Gastrocnemius medialis (tissue), 4 donors: ENCODE results near the gene CIT. TPM values are rescaled to one million over a fixed set of nuclear protein-coding genes. Genes with fewer than 3 reads are reported as not detected.

Experiments
- ATAC-seq, 2 donors: fragments of 150-250 bp; one replicate each; pipeline ENCODE4 v1.9.1; 2016
- DNase-seq, 2 donors: peaks; one replicate each; pipeline ENCODE4 v3.0.0-alpha.2; 2019
- H3K27ac ChIP-seq, 4 donors: fragments of 200-600 bp; sonication (generic); 1 replicate in 1 of 4; 2 replicates in 3 of 4; pipeline ENCODE4 v1.5.1; 2016 to 2018; ENCODE audit warnings: mild to moderate bottlenecking in 2 of 4, moderate library complexity in 1 of 4
- H3K27me3 ChIP-seq, 3 donors: fragments of 200-600 bp; sonication (generic) in 2 of 3; 1 replicate in 1 of 3; 2 replicates in 2 of 3; pipeline versions ENCODE4 v1.5.1 to v1.6.0; 2016 to 2019; ENCODE audit warnings: mild to moderate bottlenecking in 1 of 3, moderate library complexity in 1 of 3
- H3K36me3 ChIP-seq, 2 donors: fragments of 200-600 bp; sonication (generic) in 1 of 2; one replicate each; pipeline ENCODE4 v1.5.1; 2017 to 2018
- H3K4me1 ChIP-seq, 2 donors: fragments of 200-600 bp; sonication (generic) in 1 of 2; one replicate each; pipeline ENCODE4 v1.5.1; 2016 to 2017; ENCODE audit warnings: mild to moderate bottlenecking in 2 of 2
- H3K4me3 ChIP-seq, 4 donors: fragments of 200-600 bp; sonication (generic) in 3 of 4; 1 replicate in 1 of 4; 2 replicates in 3 of 4; pipeline ENCODE4 v1.5.1; 2016 to 2019; ENCODE audit warnings: mild to moderate bottlenecking in 2 of 4
- H3K9me3 ChIP-seq, 3 donors: fragments of 200-600 bp; sonication (generic) in 2 of 3; 1 replicate in 1 of 3; 2 replicates in 2 of 3; pipeline ENCODE4 v1.5.1; 2016 to 2019
- POLR2A ChIP-seq, 2 donors: fragments of 450-650 bp; IDR thresholded peaks; one replicate each; pipeline ENCODE4 v1.6.1; 2017; ENCODE audit warnings: antibody characterized with exemption in 2 of 2, mild to moderate bottlenecking in 2 of 2, moderate library complexity in 2 of 2
- in situ Hi-C, 4 donors: fragments of 200-750 bp; cut with MboI; loops; one replicate each; pipeline versions ENCODE4 v1.15.0 to v1.8.0; 2017; ENCODE audit warnings: low sequenced_read_pairs in 4 of 4
- intact Hi-C: fragments of 100-400 bp; cut with DNase I; formaldehyde crosslinking; loops from one replicate; pipeline ENCODE4 v1.15.1; 2023; ENCODE audit warnings: low total_unique reads
- total RNA-seq, 4 donors: library from RNA; depleted of rRNA; stranded (reverse); fragments of >200 nt; gene quantifications; one replicate each; pipeline versions ENCODE4 v1.1.0 to v1.2.3, GENCODE V29; 2016
- TF ChIP-seq, protein P1 (sequence below), 5 experiments: fragments of 450-650 bp in 3 of 5; fragments of 200-600 bp in 2 of 5; sonication (generic) in 2 of 5; IDR thresholded peaks in 4 of 5; conservative IDR thresholded peaks in 1 of 5; 1 replicate in 4 of 5; 2 replicates in 1 of 5; pipeline ENCODE4 v1.5.1; 2016 to 2019; ENCODE audit warnings: antibody characterized with exemption in 5 of 5, mild to moderate bottlenecking in 3 of 5, moderate library complexity in 3 of 5

CIT gene
- total RNA-seq, 4 donors from 2014 or later = 0.05 to 4.0 (median 1.5) TPM

DNA sequence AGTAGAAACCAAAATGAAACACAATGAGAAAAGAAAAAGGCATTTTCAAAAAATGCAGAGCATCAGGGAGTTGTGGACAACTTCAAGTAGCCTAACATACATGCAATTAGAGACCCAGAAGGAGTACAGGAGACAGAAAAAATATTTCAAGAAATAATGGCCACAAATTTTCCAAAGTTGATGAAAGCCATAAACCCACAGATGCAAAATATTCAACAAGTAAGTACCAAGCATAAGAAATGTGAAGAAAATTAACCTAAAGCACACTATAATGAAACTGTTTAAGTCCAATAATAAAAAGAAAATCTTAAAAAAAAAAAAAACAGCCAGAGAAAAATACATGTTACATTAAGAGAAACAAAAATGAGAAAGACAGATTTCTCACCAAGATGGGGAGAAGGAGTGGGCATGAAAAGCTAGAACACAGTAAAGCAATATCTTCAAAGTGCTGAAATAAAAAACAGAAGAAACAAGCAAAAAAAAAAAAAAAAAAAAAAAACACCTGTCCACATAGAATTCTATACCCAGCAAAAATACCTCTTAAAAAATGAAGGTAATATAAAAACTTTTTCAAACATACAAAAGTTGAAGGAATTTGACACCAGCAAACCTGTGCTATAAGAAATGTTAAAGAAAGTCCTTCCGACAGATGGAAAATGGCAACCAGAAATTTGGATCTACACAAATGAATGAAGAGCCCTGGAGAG lies 132.1 kb downstream of the CIT start:
- Histone ChIP-seq H3K36me3 (no peaks in the 10 kb centered on the region), H3K4me1 (no peaks in the 10 kb centered on the region), H3K27ac (no peak overlapping the region), H3K27me3 (no peaks in the 10 kb centered on the region), H3K4me3 (no peak overlapping the region), H3K9me3 (no peaks in the 10 kb centered on the region)
- intact Hi-C loops = no loop called here
- in situ Hi-C loops = no loop called here
- TF ChIP-seq, protein P1, sequence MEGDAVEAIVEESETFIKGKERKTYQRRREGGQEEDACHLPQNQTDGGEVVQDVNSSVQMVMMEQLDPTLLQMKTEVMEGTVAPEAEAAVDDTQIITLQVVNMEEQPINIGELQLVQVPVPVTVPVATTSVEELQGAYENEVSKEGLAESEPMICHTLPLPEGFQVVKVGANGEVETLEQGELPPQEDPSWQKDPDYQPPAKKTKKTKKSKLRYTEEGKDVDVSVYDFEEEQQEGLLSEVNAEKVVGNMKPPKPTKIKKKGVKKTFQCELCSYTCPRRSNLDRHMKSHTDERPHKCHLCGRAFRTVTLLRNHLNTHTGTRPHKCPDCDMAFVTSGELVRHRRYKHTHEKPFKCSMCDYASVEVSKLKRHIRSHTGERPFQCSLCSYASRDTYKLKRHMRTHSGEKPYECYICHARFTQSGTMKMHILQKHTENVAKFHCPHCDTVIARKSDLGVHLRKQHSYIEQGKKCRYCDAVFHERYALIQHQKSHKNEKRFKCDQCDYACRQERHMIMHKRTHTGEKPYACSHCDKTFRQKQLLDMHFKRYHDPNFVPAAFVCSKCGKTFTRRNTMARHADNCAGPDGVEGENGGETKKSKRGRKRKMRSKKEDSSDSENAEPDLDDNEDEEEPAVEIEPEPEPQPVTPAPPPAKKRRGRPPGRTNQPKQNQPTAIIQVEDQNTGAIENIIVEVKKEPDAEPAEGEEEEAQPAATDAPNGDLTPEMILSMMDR (IDR thresholded peaks at IDR 0.05 in 4 of 5, conservative IDR thresholded peaks at IDR 0.05 in 1 of 5) = no peak
- TF ChIP-seq POLR2A (IDR thresholded peaks at IDR 0.05) = no peak
- ATAC-seq (no peak), DNase-seq (no peak)

- in situ Hi-C loops (no loop called here), intact Hi-C loops (no loop called here)
- DNase-seq (no peak), ATAC-seq (no peak)
- no peaks in the 10 kb centered on the region for H3K4me1 ChIP-seq
- H3K36me3 ChIP-seq = no peaks in the 10 kb centered on the region
- no peak overlapping the region for H3K27ac ChIP-seq
- TF ChIP-seq POLR2A (IDR thresholded peaks at IDR 0.05) = no peak
- TF ChIP-seq, protein P1 (IDR thresholded peaks at IDR 0.05 in 4 of 5, conservative IDR thresholded peaks at IDR 0.05 in 1 of 5) = no peak
- H3K4me3 ChIP-seq = no peak overlapping the region
- no peaks in the 10 kb centered on the region for H3K9me3 ChIP-seq
- H3K27me3 ChIP-seq = no peaks in the 10 kb centered on the region
Observed at GRCh38 chr12:119742700-119743099, 134.4 kb downstream of the CIT start.

- in situ Hi-C loops = no loop called here
Observed at GRCh38 chr12:119740830-119741229, 136.3 kb downstream of the CIT start.

DNA sequence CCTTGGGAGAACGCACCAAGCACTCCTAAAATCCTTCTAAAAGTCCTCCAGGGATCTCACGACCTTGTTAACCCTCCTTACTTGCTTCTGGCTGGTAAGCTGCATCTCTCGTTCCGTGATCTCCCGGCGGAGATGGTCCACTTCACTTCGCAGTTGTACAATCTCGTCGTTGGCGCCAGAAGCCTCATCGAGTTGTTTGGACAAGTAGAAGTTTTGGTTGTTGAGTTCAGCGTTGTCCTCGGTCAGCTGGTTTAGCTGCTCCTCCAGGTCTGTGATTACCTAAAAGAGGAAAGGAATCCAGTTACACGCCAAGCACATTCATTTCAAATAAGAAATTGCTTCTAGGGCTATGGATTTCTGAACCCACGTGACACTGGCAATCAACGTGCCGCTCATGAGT lies 142.0 kb downstream of the CIT start:
- H3K9me3 ChIP-seq = no peaks in the 10 kb centered on the region
- ATAC-seq (no peak), DNase-seq (no peak)
- no peak overlapping the region for H3K27ac ChIP-seq
- H3K4me3 ChIP-seq = no peak overlapping the region
- no peaks in the 10 kb centered on the region for H3K4me1 ChIP-seq
- intact Hi-C loops = no loop called here
- TF ChIP-seq POLR2A (IDR thresholded peaks at IDR 0.05) = no peak
- TF ChIP-seq, protein P1 (IDR thresholded peaks at IDR 0.05 in 4 of 5, conservative IDR thresholded peaks at IDR 0.05 in 1 of 5) = no peak
- in situ Hi-C loops = no loop called here
- H3K36me3 ChIP-seq = no peaks in the 10 kb centered on the region
- H3K27me3 ChIP-seq = no peaks in the 10 kb centered on the region

More at GRCh38 chr12:119740830-119741229, 136.3 kb downstream of the CIT start:
- Histone ChIP-seq H3K9me3 (no peaks in the 10 kb centered on the region), H3K27ac (no peak overlapping the region), H3K27me3 (no peaks in the 10 kb centered on the region), H3K4me3 (no peak overlapping the region), H3K4me1 (no peaks in the 10 kb centered on the region), H3K36me3 (no peaks in the 10 kb centered on the region)
- intact Hi-C loops = no loop called here
- ATAC-seq (no peak), DNase-seq (no peak)
- TF ChIP-seq, protein P1 (IDR thresholded peaks at IDR 0.05 in 4 of 5, conservative IDR thresholded peaks at IDR 0.05 in 1 of 5) = no peak
- TF ChIP-seq POLR2A (IDR thresholded peaks at IDR 0.05) = no peak

GRCh38 chr12:119730381-119730780 lies 146.7 kb downstream of the CIT start:
- DNase-seq (no peak), ATAC-seq (no peak)
- Histone ChIP-seq H3K36me3 (no peaks in the 10 kb centered on the region), H3K9me3 (no peaks in the 10 kb centered on the region), H3K27me3 (no peaks in the 10 kb centered on the region), H3K4me1 (peaks cover 0 to 4% of the 10 kb centered on the region in 2 donors), H3K4me3 (no peak overlapping the region), H3K27ac (no peak overlapping the region)
- TF ChIP-seq POLR2A (IDR thresholded peaks at IDR 0.05) = no peak
- TF ChIP-seq, protein P1 (IDR thresholded peaks at IDR 0.05 in 4 of 5, conservative IDR thresholded peaks at IDR 0.05 in 1 of 5) = no peak
- in situ Hi-C loops (no loop called here), intact Hi-C loops (no loop called here)
